GM12878 (cell line): ENCODE results near the gene SMPDL3B. TPM values are rescaled to one million over a fixed set of nuclear protein-coding genes. Genes with fewer than 3 reads are reported as not detected.
"Not testable (repeated sequence)": the region's sequence is repeated elsewhere in the genome, so short reads cannot be mapped to it uniquely, and the experiment has no call there.

Experiments used
- ATAC-seq: fragments of 200-7000 bp; cut with Tn5 transposase; 3 replicates; pipeline ENCODE4 v1.9.1; 2020; ENCODE audit warnings: mild to moderate bottlenecking, moderate library complexity
- BruUV-seq: library from RNA; stranded (reverse); fragments of 400-500 nt; replicated peaks from 2 replicates; lab custom pipeline; 2021; lab: Mats Ljungman, UMichigan
- CTCF ChIA-PET: fragments of 300-600 bp; sonication (Branson Sonifier 250); formaldehyde crosslinking; extraction: SDS; loops from one replicate; lab custom pipeline; 2021; ENCODE audit warnings: inconsistent platforms; lab: Yijun Ruan, JAX
- POLR2A ChIA-PET: fragments of 350-600 bp; formaldehyde crosslinking; extraction: SDS; loops from one replicate; lab custom pipeline; 2021; ENCODE audit warnings: inconsistent platforms; lab: Charles Lee
- RAD21 ChIA-PET: fragments of 300-600 bp; sonication (Branson Sonifier 250); formaldehyde crosslinking; loops from one replicate; lab custom pipeline; 2023; ENCODE audit warnings: antibody characterized with exemption; ENCODE audit not compliant: unreplicated experiment; lab: Charles Lee
- SMC1A ChIA-PET: fragments of 300-600 bp; sonication (Branson Sonifier 250); formaldehyde crosslinking; loops from one replicate; lab custom pipeline; 2023; ENCODE audit not compliant: unreplicated experiment, uncharacterized antibody; lab: Charles Lee
- DNase-seq: peaks from one replicate; pipeline ENCODE4 v3.0.0-alpha.2; 2011; ENCODE audit warnings: low read depth, low spot score
- FAIRE-seq: peaks from 3 replicates; lab custom pipeline; 2011; peaks lifted over from hg19 to GRCh38; lab: Jason Lieb, UNC
- H2AFZ ChIP-seq: 2 replicates; pipeline ENCODE4 v1.6.0; 2011; ENCODE audit warnings: low read depth, low read length, control low read depth; ENCODE audit not compliant: control insufficient read depth
- H3K27ac ChIP-seq: 2 replicates; pipeline ENCODE4 v1.5.1; 2011; ENCODE audit warnings: control low read depth; ENCODE audit not compliant: control insufficient read depth, insufficient read depth
- H3K27me3 ChIP-seq, 2 experiments: replicated peaks in 1 of 2; 2 replicates each; pipeline versions ENCODE4 v1.6.0 to v1.6.1; 2011; ENCODE audit warnings: low read length in 1 of 2; ENCODE audit not compliant: control insufficient read depth in 2 of 2, insufficient read depth in 2 of 2
- H3K36me3 ChIP-seq, 2 experiments: 2 replicates each; pipeline ENCODE4 v1.5.1; 2011; ENCODE audit warnings: low read length in 1 of 2; ENCODE audit not compliant: control insufficient read depth in 2 of 2, insufficient read depth in 2 of 2
- H3K4me1 ChIP-seq: 2 replicates; pipeline ENCODE4 v1.6.1; 2011; ENCODE audit warnings: mild to moderate bottlenecking, low read length, moderate library complexity, mixed read lengths; ENCODE audit not compliant: control insufficient read depth, insufficient read depth
- H3K4me2 ChIP-seq: 2 replicates; pipeline ENCODE4 v1.6.0; 2011; ENCODE audit warnings: control low read depth; ENCODE audit not compliant: control insufficient read depth, insufficient read depth
- H3K4me3 ChIP-seq: fragments of 200-600 bp; sonication (generic); 2 replicates; pipeline ENCODE4 v1.5.1; 2016
- H3K79me2 ChIP-seq: 2 replicates; pipeline ENCODE4 v1.6.0; 2011; ENCODE audit warnings: low read length; ENCODE audit not compliant: control insufficient read depth, insufficient read depth
- H3K9ac ChIP-seq: 2 replicates; pipeline ENCODE4 v1.8.0; 2011; ENCODE audit warnings: low read length, control low read depth, mixed read lengths; ENCODE audit not compliant: control insufficient read depth, insufficient read depth
- H3K9me3 ChIP-seq: replicated peaks from 3 replicates; pipeline ENCODE4 v1.5.1; 2011; ENCODE audit warnings: mild to moderate bottlenecking, low read length; ENCODE audit not compliant: control insufficient read depth, insufficient read depth
- H4K20me1 ChIP-seq: 2 replicates; pipeline ENCODE4 v1.6.0; 2011; ENCODE audit not compliant: control insufficient read depth, insufficient read depth
- WGBS: methylation state at CpG from one replicate; pipeline ENCODE4 v1.1.6; 2016; ENCODE audit warnings: low lambda C conversion rate; ENCODE audit not compliant: insufficient replicate concordance, insufficient coverage; ENCODE audit errors: missing lambda C conversion rate; 5-methylcytosine and 5-hydroxymethylcytosine counted together
- in situ Hi-C: fragments of 300-500 bp; cut with MboI; formaldehyde crosslinking; loops from 9 replicates; pipeline ENCODE4 v1.14.3; 2018; ENCODE audit warnings: mixed read lengths
- intact Hi-C: fragments of 100-400 bp; cut with micrococcal nuclease; formaldehyde crosslinking; loops from one replicate; pipeline ENCODE4 v1.14.2; 2022; ENCODE audit not compliant: unreplicated experiment
- polyA plus RNA-seq, 11 experiments: library from polyadenylated mRNA; depleted of rRNA in 4 of 11; unstranded in 6 of 11; stranded (reverse) in 5 of 11; fragments of >200 nt; fragmentation: Nextera tagmentation in 4 of 11; fragmentation: Illumina TruSeq in 1 of 11; extraction: Ambion mirVana in 4 of 11; extraction: Trizol in 1 of 11; gene quantifications; 1 replicate in 1 of 11; 2 replicates in 10 of 11; pipeline versions ENCODE4 v1.2.1 to v1.2.3, GENCODE V29; 2011 to 2016; ENCODE audit warnings: inconsistent platforms in 2 of 11, missing spikeins in 2 of 11, low read depth in 1 of 11
- total RNA-seq, 4 experiments: library from RNA; depleted of rRNA in 3 of 4; stranded (reverse); fragments of >200 nt in 3 of 4; fragmentation: Illumina TruSeq in 1 of 4; extraction: Trizol in 1 of 4; gene quantifications; 2 replicates each; pipeline versions ENCODE4 v1.2.1 to v1.2.3, GENCODE V29; 2013 to 2021

The SMPDL3B gene
- total and polyA plus RNA-seq, 10 of the 15 experiments (the other 5 are each of a cell fraction or from before 2014, with no cell fraction given): 0.56 to 2.7 (median 1.0) TPM

DNA sequence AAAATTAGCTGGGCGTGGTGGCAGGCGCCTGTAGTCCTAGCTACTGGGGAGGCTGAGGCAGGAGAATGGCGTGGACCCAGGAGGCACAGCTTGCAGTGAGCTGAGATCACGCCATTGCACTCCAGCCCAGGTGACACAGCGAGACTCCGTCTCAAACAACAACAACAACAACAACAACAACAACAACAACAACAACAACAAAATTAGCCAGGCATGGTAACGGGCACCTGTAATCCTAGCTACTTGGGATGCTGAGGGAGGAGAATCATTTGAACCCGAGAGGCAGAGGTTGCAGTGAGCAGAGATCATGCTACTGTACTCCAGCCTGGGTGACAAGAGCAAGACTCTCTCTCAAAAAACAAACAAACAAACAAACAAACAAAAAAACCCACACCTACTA is 68.3 kb downstream of the SMPDL3B start:
- POLR2A ChIA-PET: interaction anchor here (0.6 kb wide), 2 partner anchors 246 to 630 kb away, joined by 4 read pairs; no protein-coding TSS in a partner anchor
- BruUV-seq, H3K9ac ChIP-seq, ATAC-seq, H3K9me3 ChIP-seq, H2AFZ ChIP-seq, H3K4me3 ChIP-seq, DNase-seq, H4K20me1 ChIP-seq, intact Hi-C loops, H3K79me2 ChIP-seq, in situ Hi-C loops, H3K4me2 ChIP-seq, H3K27me3 ChIP-seq, H3K27ac ChIP-seq, H3K4me1 ChIP-seq, CTCF ChIA-PET, FAIRE-seq: not testable (repeated sequence)
- RAD21 ChIA-PET: interaction anchor here (1.2 kb wide), 1 partner anchor 85 kb away, joined by 3 read pairs; no protein-coding TSS in a partner anchor
- peaks cover 4 to 20% of the 10 kb centered on the region in 2 experiments for H3K36me3 ChIP-seq
- SMC1A ChIA-PET: interaction anchor here (0.7 to 1.5 kb wide), 3 partner anchors 28 to 211 kb away, joined by 3 to 6 read pairs (median 4); no protein-coding TSS in a partner anchor
- WGBS: 98% methylated on average over 8 of the region's 8 CpGs

Other genes with a start within 250 kb of the SMPDL3B start
Only the 7 nearest of the 8 such genes appear.
- 7.7 and 10.0 TPM in 2 replicates for gene FAM76A, start 209.0 kb upstream of the SMPDL3B start, total RNA-seq (2014; rRNA removed)
- 6.7 and 9.0 TPM in 2 replicates for gene FAM76A, start 209.0 kb upstream of the SMPDL3B start, total RNA-seq (2014; rRNA removed; fragmentation: Illumina TruSeq; extraction: Trizol)
- gene FAM76A, start 209.0 kb upstream of the SMPDL3B start, total RNA-seq (2021): 7.6 and 9.4 TPM in 2 replicates
- gene FAM76A, start 209.0 kb upstream of the SMPDL3B start, polyA plus RNA-seq (2011; rRNA removed): 6.0 and 7.9 TPM in 2 replicates
- gene FAM76A, start 209.0 kb upstream of the SMPDL3B start, polyA plus RNA-seq (2014; fragmentation: Illumina TruSeq; extraction: Trizol): 7.1 and 8.0 TPM in 2 replicates
- 10 to 100 TPM in 1 of 2 experiments, 1 to 10 TPM in 1; 7.6 to 13.4 TPM for gene FAM76A, start 209.0 kb upstream of the SMPDL3B start, polyA plus RNA-seq (2014; fragmentation: Nextera tagmentation; extraction: Ambion mirVana)
- gene FAM76A, start 209.0 kb upstream of the SMPDL3B start, polyA plus RNA-seq (2014; rRNA removed): 4.7 and 5.4 TPM in 2 replicates
- 10 to 100 TPM in 1 of 2 experiments, 1 to 10 TPM in 1; 6.8 to 11.1 TPM for gene FAM76A, start 209.0 kb upstream of the SMPDL3B start, polyA plus RNA-seq (2016; fragmentation: Nextera tagmentation; extraction: Ambion mirVana)
- 29.9 and 32.7 TPM in 2 replicates for gene STX12, start 161.8 kb upstream of the SMPDL3B start, total RNA-seq (2014; rRNA removed)
- 29.4 and 33.6 TPM in 2 replicates for gene STX12, start 161.8 kb upstream of the SMPDL3B start, total RNA-seq (2014; rRNA removed; fragmentation: Illumina TruSeq; extraction: Trizol)
- 24.5 and 29.3 TPM in 2 replicates for gene STX12, start 161.8 kb upstream of the SMPDL3B start, total RNA-seq (2021)
- gene STX12, start 161.8 kb upstream of the SMPDL3B start, polyA plus RNA-seq (2011; rRNA removed): 22.5 and 29.6 TPM in 2 replicates
- gene STX12, start 161.8 kb upstream of the SMPDL3B start, polyA plus RNA-seq (2014; fragmentation: Illumina TruSeq; extraction: Trizol): 35.0 and 44.5 TPM in 2 replicates
- 10 to 100 TPM; 23.5 to 26.9 TPM for gene STX12, start 161.8 kb upstream of the SMPDL3B start, polyA plus RNA-seq (2014; fragmentation: Nextera tagmentation; extraction: Ambion mirVana)
- 19.2 and 30.1 TPM in 2 replicates for gene STX12, start 161.8 kb upstream of the SMPDL3B start, polyA plus RNA-seq (2014; rRNA removed)
- 10 to 100 TPM; 20.2 to 25.5 TPM for gene STX12, start 161.8 kb upstream of the SMPDL3B start, polyA plus RNA-seq (2016; fragmentation: Nextera tagmentation; extraction: Ambion mirVana)
- 63.2 and 77.0 TPM in 2 replicates for gene PPP1R8, start 104.2 kb upstream of the SMPDL3B start, total RNA-seq (2014; rRNA removed)
- 50.9 and 55.6 TPM in 2 replicates for gene PPP1R8, start 104.2 kb upstream of the SMPDL3B start, total RNA-seq (2014; rRNA removed; fragmentation: Illumina TruSeq; extraction: Trizol)
- 47.2 and 50.3 TPM in 2 replicates for gene PPP1R8, start 104.2 kb upstream of the SMPDL3B start, total RNA-seq (2021)
- gene PPP1R8, start 104.2 kb upstream of the SMPDL3B start, polyA plus RNA-seq (2011; rRNA removed): 59.6 and 60.5 TPM in 2 replicates
- 61.7 and 69.5 TPM in 2 replicates for gene PPP1R8, start 104.2 kb upstream of the SMPDL3B start, polyA plus RNA-seq (2014; fragmentation: Illumina TruSeq; extraction: Trizol)
- gene PPP1R8, start 104.2 kb upstream of the SMPDL3B start, polyA plus RNA-seq (2014; fragmentation: Nextera tagmentation; extraction: Ambion mirVana): 10 to 100 TPM; 14.5 to 15.3 TPM
- 57.1 and 65.0 TPM in 2 replicates for gene PPP1R8, start 104.2 kb upstream of the SMPDL3B start, polyA plus RNA-seq (2014; rRNA removed)
- gene PPP1R8, start 104.2 kb upstream of the SMPDL3B start, polyA plus RNA-seq (2016; fragmentation: Nextera tagmentation; extraction: Ambion mirVana): 10 to 100 TPM; 10.2 to 13.1 TPM
- 70.0 and 74.0 TPM in 2 replicates for gene THEMIS2, start 62.5 kb upstream of the SMPDL3B start, total RNA-seq (2014; rRNA removed)
- gene THEMIS2, start 62.5 kb upstream of the SMPDL3B start, total RNA-seq (2014; rRNA removed; fragmentation: Illumina TruSeq; extraction: Trizol): 30.6 and 32.5 TPM in 2 replicates
- gene THEMIS2, start 62.5 kb upstream of the SMPDL3B start, total RNA-seq (2021): 50.5 and 58.7 TPM in 2 replicates
- gene THEMIS2, start 62.5 kb upstream of the SMPDL3B start, polyA plus RNA-seq (2011; rRNA removed): 65.4 and 114 TPM in 2 replicates
- gene THEMIS2, start 62.5 kb upstream of the SMPDL3B start, polyA plus RNA-seq (2014; fragmentation: Illumina TruSeq; extraction: Trizol): 28.7 and 33.4 TPM in 2 replicates
- gene THEMIS2, start 62.5 kb upstream of the SMPDL3B start, polyA plus RNA-seq (2014; fragmentation: Nextera tagmentation; extraction: Ambion mirVana): 10 to 100 TPM in 1 of 2 experiments, 1 to 10 TPM in 1; 9.1 to 12.9 TPM
- gene THEMIS2, start 62.5 kb upstream of the SMPDL3B start, polyA plus RNA-seq (2014; rRNA removed): 59.5 and 59.7 TPM in 2 replicates
- 10 to 100 TPM; 37.7 to 38.9 TPM for gene THEMIS2, start 62.5 kb upstream of the SMPDL3B start, polyA plus RNA-seq (2016; fragmentation: Nextera tagmentation; extraction: Ambion mirVana)
- 105 and 106 TPM in 2 replicates for gene RPA2, start 20.4 kb upstream of the SMPDL3B start, total RNA-seq (2014; rRNA removed)
- gene RPA2, start 20.4 kb upstream of the SMPDL3B start, total RNA-seq (2014; rRNA removed; fragmentation: Illumina TruSeq; extraction: Trizol): 81.7 and 86.8 TPM in 2 replicates
- gene RPA2, start 20.4 kb upstream of the SMPDL3B start, total RNA-seq (2021): 62.2 and 62.7 TPM in 2 replicates
- 121 and 145 TPM in 2 replicates for gene RPA2, start 20.4 kb upstream of the SMPDL3B start, polyA plus RNA-seq (2011; rRNA removed)
- gene RPA2, start 20.4 kb upstream of the SMPDL3B start, polyA plus RNA-seq (2014; fragmentation: Illumina TruSeq; extraction: Trizol): 88.1 and 113 TPM in 2 replicates
- 100 to 1,000 TPM; 171 to 174 TPM for gene RPA2, start 20.4 kb upstream of the SMPDL3B start, polyA plus RNA-seq (2014; fragmentation: Nextera tagmentation; extraction: Ambion mirVana)
- gene RPA2, start 20.4 kb upstream of the SMPDL3B start, polyA plus RNA-seq (2014; rRNA removed): 138 and 171 TPM in 2 replicates
- 100 to 1,000 TPM; 166 TPM for gene RPA2, start 20.4 kb upstream of the SMPDL3B start, polyA plus RNA-seq (2016; fragmentation: Nextera tagmentation; extraction: Ambion mirVana)
- 1.3 TPM in 2 replicates for gene XKR8, start 25.0 kb downstream of the SMPDL3B start, total RNA-seq (2014; rRNA removed)
- gene XKR8, start 25.0 kb downstream of the SMPDL3B start, total RNA-seq (2014; rRNA removed; fragmentation: Illumina TruSeq; extraction: Trizol): 1.4 and 1.5 TPM in 2 replicates
- 3.5 and 4.4 TPM in 2 replicates for gene XKR8, start 25.0 kb downstream of the SMPDL3B start, total RNA-seq (2021)
- 2.6 and 3.2 TPM in 2 replicates for gene XKR8, start 25.0 kb downstream of the SMPDL3B start, polyA plus RNA-seq (2011; rRNA removed)
- gene XKR8, start 25.0 kb downstream of the SMPDL3B start, polyA plus RNA-seq (2014; fragmentation: Illumina TruSeq; extraction: Trizol): 1.2 and 2.0 TPM in 2 replicates
- 1 to 10 TPM in 1 of 2 experiments, under 1 TPM in 1; 0.80 to 1.1 TPM for gene XKR8, start 25.0 kb downstream of the SMPDL3B start, polyA plus RNA-seq (2014; fragmentation: Nextera tagmentation; extraction: Ambion mirVana)
- 3.1 and 3.3 TPM in 2 replicates for gene XKR8, start 25.0 kb downstream of the SMPDL3B start, polyA plus RNA-seq (2014; rRNA removed)
- gene XKR8, start 25.0 kb downstream of the SMPDL3B start, polyA plus RNA-seq (2016; fragmentation: Nextera tagmentation; extraction: Ambion mirVana): 1 to 10 TPM; 3.3 to 3.7 TPM
- gene EYA3, start 153.6 kb downstream of the SMPDL3B start, total RNA-seq (2014; rRNA removed): 18.3 and 19.0 TPM in 2 replicates
- 28.1 and 28.2 TPM in 2 replicates for gene EYA3, start 153.6 kb downstream of the SMPDL3B start, total RNA-seq (2014; rRNA removed; fragmentation: Illumina TruSeq; extraction: Trizol)
- 28.5 and 29.6 TPM in 2 replicates for gene EYA3, start 153.6 kb downstream of the SMPDL3B start, total RNA-seq (2021)
- 46.6 and 48.9 TPM in 2 replicates for gene EYA3, start 153.6 kb downstream of the SMPDL3B start, polyA plus RNA-seq (2011; rRNA removed)
- 28.1 and 33.0 TPM in 2 replicates for gene EYA3, start 153.6 kb downstream of the SMPDL3B start, polyA plus RNA-seq (2014; fragmentation: Illumina TruSeq; extraction: Trizol)
- 10 to 100 TPM; 13.0 to 15.6 TPM for gene EYA3, start 153.6 kb downstream of the SMPDL3B start, polyA plus RNA-seq (2014; fragmentation: Nextera tagmentation; extraction: Ambion mirVana)
- 19.8 and 20.1 TPM in 2 replicates for gene EYA3, start 153.6 kb downstream of the SMPDL3B start, polyA plus RNA-seq (2014; rRNA removed)
- gene EYA3, start 153.6 kb downstream of the SMPDL3B start, polyA plus RNA-seq (2016; fragmentation: Nextera tagmentation; extraction: Ambion mirVana): 10 to 100 TPM; 22.6 to 24.2 TPM